Astrocyte of the cerebellum (primary cell): ENCODE measurements around the gene CDKN2B-AS1.

Experiments
- DNase-seq: peaks from one replicate; pipeline ENCODE4 v3.0.0-alpha.2; 2011; ENCODE audit warnings: low read depth
- H3K4me3 ChIP-seq: 2 replicates; pipeline ENCODE4 v1.5.1; 2011; ENCODE audit warnings: mild to moderate bottlenecking, low read depth, low read length, moderate library complexity
- CTCF ChIP-seq: IDR thresholded peaks from 2 replicates; pipeline ENCODE4 v1.5.1; 2012; ENCODE audit warnings: low read length, low read depth, moderate library complexity, mild to moderate bottlenecking; ENCODE audit errors: missing control alignments
- in situ Hi-C: cut with HindIII; loops from 2 replicates; pipeline ENCODE4 v1.10.0; 2017; ENCODE audit warnings: low sequenced_read_pairs

The CDKN2B-AS1 gene

DNA sequence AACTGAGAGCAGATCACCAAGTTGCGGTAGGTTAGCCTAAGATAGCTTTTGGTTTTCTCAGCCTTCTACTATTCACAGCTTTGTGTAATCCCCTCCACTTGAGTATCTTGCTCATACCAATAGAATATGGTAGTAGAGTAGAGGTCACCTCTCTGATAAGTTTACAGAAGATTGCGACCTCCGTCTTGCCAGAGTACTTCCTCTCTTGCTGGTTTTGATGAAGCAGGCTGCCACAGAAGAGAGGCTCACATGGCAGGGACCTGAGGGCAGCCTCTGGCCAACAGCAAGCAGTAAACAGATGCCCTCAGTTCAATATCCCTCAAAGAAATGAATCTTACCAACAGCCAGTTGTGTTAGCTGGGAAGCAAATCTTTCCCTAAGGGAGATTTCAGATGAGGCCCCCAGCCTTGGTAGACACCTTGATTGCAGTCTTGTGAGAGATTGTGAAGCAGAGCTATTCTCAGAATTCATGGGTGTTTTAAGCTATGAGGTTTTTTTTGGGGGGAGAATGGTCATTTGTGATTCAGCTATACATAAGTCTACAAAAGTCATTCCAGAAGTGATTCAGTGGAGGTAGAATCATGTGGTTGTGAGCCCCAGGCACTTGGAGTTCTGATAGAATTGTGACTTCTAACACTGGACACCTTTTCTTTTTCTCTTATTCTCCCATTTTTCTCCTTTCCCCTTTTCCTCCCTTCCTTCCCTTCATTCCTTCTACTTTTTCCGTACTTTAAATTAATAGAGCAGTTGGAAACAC, 37.2 kb downstream of the CDKN2B-AS1 start:
- H3K4me3 ChIP-seq, result no peak overlapping the region
- in situ Hi-C loops, result loop anchor here (25.0 kb wide), 1 partner anchor 205 kb away; no protein-coding TSS in a partner anchor
- no peak for DNase-seq
- TF ChIP-seq CTCF, result no peak

DNA sequence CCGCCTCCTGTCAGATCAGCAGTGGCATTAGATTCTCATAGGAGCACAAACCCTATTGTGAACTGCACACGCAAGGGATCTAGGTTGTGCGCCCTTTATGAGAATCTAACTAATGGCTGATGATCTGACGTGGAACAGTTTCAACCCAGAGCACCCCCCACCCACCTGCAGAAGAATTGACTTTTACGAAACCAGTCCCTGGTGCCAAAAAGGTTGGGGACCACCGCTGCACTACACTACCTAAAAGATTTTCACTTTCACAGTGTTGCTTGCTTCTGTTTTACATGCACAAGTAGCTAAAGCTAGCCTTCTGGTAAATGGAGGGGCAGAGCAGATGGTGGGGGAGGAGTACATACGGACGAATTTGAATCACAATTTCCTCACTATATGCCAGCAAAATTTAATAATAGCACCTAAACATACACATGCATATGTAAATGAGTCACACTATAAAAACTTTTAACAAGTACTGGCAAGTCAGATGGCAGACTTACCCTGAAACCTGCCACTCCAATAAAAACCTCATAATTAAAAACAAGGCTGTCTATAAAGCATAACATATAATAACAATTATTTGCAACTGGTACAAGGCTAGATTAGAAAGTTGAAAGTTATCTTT, 38.5 kb downstream of the CDKN2B-AS1 start:
- no peak overlapping the region for H3K4me3 ChIP-seq
- no peak for TF ChIP-seq CTCF
- in situ Hi-C loops, result loop anchor here (25.0 kb wide), 1 partner anchor 204 kb away; no protein-coding TSS in a partner anchor
- DNase-seq, result no peak

- no peak overlapping the region for H3K4me3 ChIP-seq
- in situ Hi-C loops, result loop anchor here (25.0 kb wide), 1 partner anchor 202 kb away; no protein-coding TSS in a partner anchor
- DNase-seq, result no peak
- no peak for TF ChIP-seq CTCF
These were observed 41.0 kb downstream of the CDKN2B-AS1 start for GRCh38 chr9:22035591-22036011.

DNA sequence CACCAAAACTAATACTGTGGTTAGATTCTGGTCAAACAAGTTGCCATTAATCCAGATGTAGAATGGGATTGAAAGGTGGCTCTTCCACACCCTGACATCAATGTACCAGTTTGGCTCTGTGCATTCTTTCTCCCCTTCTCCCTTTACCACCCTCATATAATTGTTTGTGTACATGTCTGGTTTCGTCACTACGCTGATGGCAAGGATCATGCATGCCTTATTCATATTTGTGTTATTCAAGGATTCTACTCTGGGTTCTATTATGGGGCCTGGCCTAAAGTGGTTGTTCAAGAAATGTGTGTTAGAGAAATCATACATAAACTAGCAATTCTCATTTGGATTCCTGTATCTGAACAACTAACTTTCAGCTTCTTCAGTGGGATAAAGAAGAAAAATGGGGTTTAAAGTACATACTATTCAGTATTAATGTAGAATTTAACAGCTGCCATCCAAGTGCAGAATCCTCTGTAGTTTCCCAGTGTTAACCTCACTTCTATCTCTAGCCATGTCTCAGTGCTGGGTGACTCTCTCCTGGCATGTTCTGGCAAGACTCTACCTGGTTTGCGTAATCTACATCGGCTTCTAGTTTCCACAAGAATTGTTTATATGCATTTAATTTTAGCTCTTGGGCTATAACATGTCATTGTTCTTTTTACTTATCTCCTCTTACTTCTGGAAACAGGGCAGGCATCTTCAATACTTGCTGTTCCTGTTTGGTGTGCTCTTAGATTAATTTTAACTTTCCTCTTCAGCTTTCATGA, 42.5 kb downstream of the CDKN2B-AS1 start:
- no peak for DNase-seq
- no peak overlapping the region for H3K4me3 ChIP-seq
- in situ Hi-C loops, result loop anchor here (25.0 kb wide), 1 partner anchor 200 kb away; no protein-coding TSS in a partner anchor
- TF ChIP-seq CTCF, result no peak

DNA sequence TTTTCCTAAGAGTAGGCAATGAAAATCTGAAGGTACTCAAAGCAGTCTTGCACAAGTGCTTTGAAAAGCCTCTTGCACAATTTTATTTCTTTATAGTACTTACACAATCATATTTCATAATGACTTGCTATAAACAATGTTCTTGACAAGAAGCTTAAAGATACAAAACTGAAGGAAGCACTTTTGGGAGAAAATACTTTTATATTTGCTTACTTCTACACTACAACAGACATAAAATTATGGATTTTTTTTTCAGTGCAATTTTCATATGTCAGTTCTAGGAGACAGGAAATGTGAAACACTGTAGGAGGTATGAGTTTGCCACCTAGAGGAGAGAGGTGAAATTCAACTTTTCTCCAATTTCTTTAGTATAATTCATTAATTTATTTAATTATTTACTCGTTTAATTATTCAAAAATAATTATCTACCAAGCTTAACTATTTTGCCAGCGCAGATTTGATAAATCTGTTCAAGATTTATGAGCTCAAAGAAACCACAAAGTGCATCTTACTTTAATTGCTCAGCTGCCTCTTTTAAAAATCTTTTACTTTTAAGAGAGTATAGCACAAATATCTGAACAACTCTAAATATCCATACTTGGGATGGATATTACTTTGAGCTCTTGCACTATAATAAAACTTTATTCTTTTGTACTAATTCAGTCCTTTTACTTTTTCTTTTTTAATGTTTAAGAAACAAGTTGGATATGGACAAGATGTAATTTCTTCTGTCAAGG, 43.5 kb downstream of the CDKN2B-AS1 start:
- peak; percentile 43 for TF ChIP-seq CTCF
- no peak for DNase-seq
- no peak overlapping the region for H3K4me3 ChIP-seq
- in situ Hi-C loops, result loop anchor here (25.0 kb wide), 1 partner anchor 199 kb away; no protein-coding TSS in a partner anchor

- in situ Hi-C loops, result loop anchor here (25.0 kb wide), 1 partner anchor 198 kb away; no protein-coding TSS in a partner anchor
These were observed 44.7 kb downstream of the CDKN2B-AS1 start for GRCh38 chr9:22039258-22039657.

More at GRCh38 chr9:22039258-22039657, 44.7 kb downstream of the CDKN2B-AS1 start:
- DNase-seq, result no peak
- H3K4me3 ChIP-seq, result no peak overlapping the region
- no peak for TF ChIP-seq CTCF
